GM21381 (cell line): ENCODE data around the gene GSN.

Source experiments
- ATAC-seq: cut with Tn5 transposase; IDR thresholded peaks from one replicate; pipeline ENCODE4 v1.9.1; 2021; ENCODE audit warnings: mild to moderate bottlenecking, moderate library complexity; ENCODE audit not compliant: unreplicated experiment

The GSN gene

DNA sequence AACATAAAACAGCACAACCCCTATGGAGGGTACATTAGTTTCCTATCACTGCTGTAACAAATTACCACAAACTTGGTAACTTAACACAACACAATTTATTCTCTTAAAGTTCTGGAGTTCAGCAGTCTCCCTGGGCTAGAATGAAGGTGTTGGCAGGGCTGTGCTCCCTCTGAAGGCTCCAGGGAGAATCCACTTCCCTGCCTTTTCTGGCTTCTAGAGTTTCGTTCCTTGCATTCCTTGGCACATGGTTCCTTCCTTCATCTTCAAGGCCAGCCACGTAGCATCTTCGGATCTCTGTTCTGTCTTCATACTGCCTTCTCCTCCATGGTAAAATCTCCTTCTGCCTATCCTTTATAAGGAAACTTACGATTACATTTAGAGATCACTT, 25.0 kb upstream of the GSN start:
- no peak for ATAC-seq

GRCh38 chr9:121246821-121247561, 21.0 kb upstream of the GSN start:
- no peak for ATAC-seq

DNA sequence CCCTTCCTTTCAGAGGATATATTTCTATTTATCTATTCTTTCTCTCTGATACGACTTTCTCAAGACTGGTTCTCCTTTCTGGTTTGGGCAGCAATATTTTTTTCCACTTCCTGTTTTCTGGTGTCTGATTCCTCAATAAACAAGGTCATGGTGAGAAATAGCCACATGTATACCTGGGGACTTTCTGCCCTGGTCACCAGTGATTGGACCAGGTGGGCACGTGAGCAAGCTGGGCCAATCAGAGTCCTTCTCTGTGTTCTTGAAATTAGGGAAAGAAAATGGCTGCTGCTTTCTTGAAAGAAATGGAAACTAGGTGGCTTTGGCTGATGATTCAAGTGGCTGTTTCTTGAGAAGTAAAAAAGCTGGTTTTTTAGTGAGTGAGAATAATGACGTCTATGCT, 18.4 kb upstream of the GSN start:
- ATAC-seq, result no peak

- no peak for ATAC-seq
These were observed 15.7 kb upstream of the GSN start for GRCh38 chr9:121252104-121252851.

GRCh38 chr9:121253162-121253561, 14.8 kb upstream of the GSN start:
- no peak for ATAC-seq

DNA sequence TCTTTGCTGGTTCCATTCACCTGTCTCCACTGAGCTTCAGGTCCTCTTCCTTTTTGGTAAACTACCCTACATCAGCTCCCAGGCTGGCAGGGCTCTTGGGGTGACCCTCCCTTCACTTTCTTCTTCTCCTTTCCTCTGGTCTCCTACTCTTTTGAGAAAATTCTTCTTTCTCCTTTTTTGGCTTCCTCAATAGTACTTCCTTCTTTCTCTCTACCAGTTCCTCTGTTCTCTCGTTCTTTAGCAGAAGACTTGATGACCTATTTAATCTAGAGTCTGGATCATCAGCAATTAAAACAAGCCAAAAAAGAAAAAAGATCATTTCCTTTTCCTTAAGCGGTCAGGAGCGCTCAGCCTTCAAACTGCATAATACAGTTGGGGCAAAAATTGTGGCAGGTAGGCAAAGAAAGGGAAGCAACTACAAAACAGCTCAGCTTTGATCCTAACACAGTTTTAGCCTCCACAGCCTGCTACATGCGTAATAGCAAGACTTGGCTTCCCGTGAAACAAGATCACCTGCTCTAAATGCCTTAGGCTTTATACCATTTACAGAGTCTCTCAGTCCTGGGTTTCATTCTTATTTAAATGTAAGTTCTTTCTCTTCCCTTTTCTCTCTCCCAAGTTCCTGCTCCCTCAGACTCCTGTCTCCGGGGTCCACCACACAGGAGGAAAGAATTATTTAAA, 14.0 kb upstream of the GSN start:
- ATAC-seq, result no peak

- no peak for ATAC-seq
These were observed 8.5 kb upstream of the GSN start for GRCh38 chr9:121259498-121259897.

- ATAC-seq, result no peak
These were observed 8.0 kb upstream of the GSN start for GRCh38 chr9:121259935-121260334.

GRCh38 chr9:121260457-121261106, 7.4 kb upstream of the GSN start:
- ATAC-seq, result no peak

- ATAC-seq, result no peak
These were observed 6.9 kb upstream of the GSN start for GRCh38 chr9:121261107-121261460.

- no peak for ATAC-seq
These were observed 6.2 kb upstream of the GSN start for GRCh38 chr9:121261755-121262154.

DNA sequence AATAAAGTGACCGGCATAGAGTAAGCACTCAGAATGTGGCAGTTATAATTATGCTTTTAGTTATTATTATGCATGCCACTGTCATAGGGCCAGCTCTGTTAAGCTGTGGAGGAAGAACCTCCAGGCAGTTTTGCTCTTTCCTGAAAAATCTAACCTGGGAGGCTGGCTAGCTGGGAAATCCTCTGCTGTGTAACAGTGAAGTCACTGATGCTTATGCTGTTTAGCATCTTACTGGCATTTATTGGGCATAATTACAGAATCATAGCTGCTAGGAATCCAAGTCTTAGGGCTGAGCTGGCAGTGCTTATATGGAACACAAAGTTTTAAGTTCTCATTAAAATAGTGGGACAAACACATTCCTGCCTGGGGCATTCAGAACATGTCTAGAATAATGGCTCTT, 5.5 kb upstream of the GSN start:
- no peak for ATAC-seq

GRCh38 chr9:121262953-121263352, 5.0 kb upstream of the GSN start:
- ATAC-seq, result no peak

GRCh38 chr9:121266356-121266755, 1.6 kb upstream of the GSN start:
- ATAC-seq, result no peak

- ATAC-seq, result no peak
These were observed 884 bp upstream of the GSN start for GRCh38 chr9:121266906-121267650.

GRCh38 chr9:121268598-121268850, 562 bp downstream of the GSN start:
- no peak for ATAC-seq

GRCh38 chr9:121268851-121269641, 1.1 kb downstream of the GSN start:
- ATAC-seq, result no peak

DNA sequence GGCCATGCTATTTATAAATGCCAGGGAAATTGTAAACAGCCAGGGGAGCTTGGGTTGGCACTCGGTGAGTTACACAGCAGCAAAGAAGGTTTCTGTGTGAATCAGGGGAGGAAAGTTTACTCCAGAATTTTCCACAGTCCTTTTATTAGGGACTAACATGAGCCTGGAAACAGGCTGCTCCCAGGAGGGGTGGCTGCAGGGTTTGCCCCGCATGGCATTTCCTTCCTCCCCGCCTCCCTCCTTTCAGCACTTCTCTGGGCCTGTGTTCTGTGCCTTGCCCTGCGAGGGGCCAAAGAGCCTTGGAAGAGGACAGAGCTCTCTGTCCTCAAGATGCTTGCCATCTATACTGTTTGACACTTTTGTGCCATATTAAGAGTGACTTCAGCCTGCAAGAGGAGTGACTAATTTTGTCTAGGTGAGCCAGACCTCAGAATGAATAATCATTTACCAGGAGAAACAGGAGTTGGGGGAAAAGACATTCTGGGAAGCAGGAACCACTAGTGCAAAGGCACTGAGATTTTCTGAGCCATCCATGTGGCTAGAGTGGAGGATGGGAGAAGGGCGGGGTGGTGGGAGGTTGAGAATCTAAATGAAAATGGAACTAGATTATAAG, 1.8 kb downstream of the GSN start:
- no peak for ATAC-seq

GRCh38 chr9:121271368-121272341, 3.7 kb downstream of the GSN start:
- ATAC-seq, result no peak
